A172 (cell line): Measurements from ENCODE around the gene MAP4K1. TPM values are rescaled to one million over a fixed set of nuclear protein-coding genes. Genes with fewer than 3 reads are reported as not detected.
A peak's percentile ranks its signal among the peaks of the same experiment; 100 is the strongest.

Experiments used
- DNase-seq: peaks from one replicate; pipeline ENCODE4 v3.0.0-alpha.2; 2015; ENCODE audit warnings: low spot score
- total RNA-seq: library from RNA; depleted of rRNA; stranded (reverse); fragments of >200 nt; shearing (Covaris generic); gene quantifications from 2 replicates; pipeline ENCODE4 v1.2.3, GENCODE V29; 2014; rRNA removed

Gene MAP4K1
- total RNA-seq: 0.72 and 1.4 TPM in 2 replicates

- no peak for DNase-seq
These were observed at the start of gene MAP4K1 for GRCh38 chr19:38617764-38618589. Gene MAP4K1, minus strand, starts transcription at chr19:38617953. Its CDS starts 58 bp downstream, at chr19:38617895.

- DNase-seq: peak; percentile 86
These were observed 49.1 kb upstream of the MAP4K1 start for GRCh38 chr19:38666663-38667511.

DNA sequence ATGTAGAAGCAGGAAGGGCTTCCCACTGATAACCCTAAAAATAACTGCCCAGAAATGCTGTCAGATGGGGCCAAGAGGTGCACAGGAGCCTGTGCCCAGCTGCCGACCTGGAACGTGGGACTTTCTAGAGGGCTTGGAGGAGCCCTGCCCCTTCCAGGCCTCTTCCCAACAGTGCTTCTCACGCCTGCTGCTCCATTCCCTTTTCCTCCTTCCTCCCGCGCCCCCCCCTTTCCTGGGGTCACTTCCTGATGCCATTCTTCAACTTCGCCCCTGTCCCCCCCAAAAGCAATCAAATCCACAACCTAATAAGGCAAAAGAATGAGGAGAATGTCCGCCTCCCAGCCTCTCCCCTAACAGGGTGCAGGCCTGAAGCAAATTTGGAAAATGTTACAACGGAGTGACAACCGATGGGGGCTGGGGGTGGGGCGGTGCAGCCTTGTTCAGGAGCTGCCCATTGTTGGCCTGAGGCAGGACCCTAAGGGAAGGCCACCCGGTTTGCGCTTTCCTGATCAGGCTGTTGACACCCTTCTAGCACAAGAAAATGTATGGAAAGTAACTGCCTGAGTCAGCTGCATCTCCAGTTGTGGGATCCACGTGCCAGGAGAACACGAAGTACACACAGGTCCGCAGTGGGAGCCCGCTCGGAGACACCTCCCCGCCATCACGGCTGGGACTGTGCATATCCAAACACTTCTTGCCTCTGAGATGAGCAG is 48.4 kb upstream of the MAP4K1 start:
- peak; percentile 92 for DNase-seq

DNA sequence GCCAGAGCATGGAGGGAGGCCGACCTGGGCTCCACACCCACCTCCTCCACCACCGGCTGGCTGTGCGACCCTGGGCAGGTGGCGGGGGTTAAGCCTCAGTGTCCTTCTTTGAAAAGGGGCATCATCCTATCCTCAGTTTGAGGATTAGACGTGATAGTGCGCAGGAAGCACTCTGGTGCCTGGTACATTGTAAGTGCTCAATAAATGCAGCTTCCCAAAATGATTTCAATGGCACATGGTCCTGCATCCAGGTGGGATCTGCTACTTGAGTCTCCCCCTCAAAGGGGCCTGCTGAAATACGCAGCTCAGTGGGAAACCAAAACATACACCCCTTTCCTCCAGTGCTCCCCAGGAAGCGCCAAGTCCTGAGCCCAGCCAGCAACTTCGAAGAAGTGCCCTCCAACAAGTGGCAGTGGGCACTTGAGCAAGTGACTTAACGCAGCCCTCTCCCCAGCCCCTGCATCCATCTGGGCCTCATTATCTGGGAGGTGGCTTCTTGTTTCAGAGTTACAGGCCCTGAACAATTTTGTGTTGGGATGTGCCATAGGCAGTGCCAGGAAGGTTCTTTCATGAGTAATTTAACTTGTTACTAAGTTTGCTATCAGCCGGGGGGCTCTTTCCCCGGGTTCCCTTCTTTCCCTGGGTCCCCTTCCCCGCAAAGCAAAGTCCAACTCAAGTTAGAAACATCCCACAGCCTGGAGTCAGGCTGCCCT is 47.6 kb upstream of the MAP4K1 start:
- DNase-seq: no peak

DNA sequence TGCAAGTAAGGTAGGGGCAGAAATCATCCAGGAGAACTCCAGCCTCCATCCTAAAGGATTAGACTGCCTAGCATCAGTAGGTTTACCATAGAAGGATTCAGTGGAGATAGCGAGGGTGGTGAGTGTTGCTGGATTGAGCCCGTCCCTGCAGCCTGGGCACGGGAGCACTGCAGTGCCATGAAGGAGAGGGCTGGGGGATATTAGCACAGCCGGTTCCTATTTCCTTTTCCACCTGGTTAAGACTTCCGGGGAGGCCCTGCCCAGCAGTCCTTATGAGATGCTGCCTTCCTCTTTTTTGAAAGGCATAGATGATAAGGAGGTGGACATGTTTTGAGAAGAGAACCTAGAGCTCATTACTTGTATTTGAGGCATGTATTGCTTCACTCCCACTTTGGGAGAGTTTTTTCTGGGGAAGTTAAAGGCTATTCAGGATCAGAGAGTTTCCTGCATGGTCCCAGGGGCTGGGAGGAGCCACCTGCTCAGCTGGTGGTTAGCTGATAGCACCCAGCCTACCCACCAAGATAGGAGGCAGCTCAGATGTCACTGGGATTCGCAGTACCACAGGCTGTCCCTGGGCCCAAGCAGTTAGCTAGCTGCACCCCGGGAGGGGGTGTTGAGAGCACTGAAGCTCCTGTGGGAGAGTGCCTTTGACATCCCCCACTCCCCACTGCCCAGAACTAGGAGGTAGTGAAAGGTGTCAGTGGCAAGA is 46.9 kb upstream of the MAP4K1 start:
- DNase-seq: no peak

GRCh38 chr19:38663957-38664502 is 46.3 kb upstream of the MAP4K1 start:
- DNase-seq: no peak

GRCh38 chr19:38663156-38663651 is 45.5 kb upstream of the MAP4K1 start:
- no peak for DNase-seq

- no peak for DNase-seq
These were observed 44.9 kb upstream of the MAP4K1 start for GRCh38 chr19:38662537-38663155.

GRCh38 chr19:38661996-38662395 is 44.2 kb upstream of the MAP4K1 start:
- no peak for DNase-seq

DNA sequence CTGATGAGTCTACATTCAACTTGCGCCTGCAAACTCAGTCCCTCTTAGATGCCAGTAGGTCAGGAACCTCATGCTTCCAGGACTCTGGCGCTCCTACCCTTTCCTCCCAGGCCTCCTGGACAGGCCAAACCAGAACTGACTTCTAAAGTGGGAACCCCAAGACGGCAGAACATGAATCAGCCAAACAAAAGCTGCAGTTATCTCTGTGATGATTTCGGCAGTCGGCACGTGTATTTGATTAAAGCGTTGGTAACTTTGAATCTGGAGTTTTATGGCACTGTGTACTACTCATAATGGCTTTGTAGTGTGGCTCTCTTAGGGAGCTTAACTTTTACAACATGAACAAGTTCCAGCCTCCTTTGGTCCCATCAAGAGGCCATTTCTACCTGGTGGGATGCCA is 43.4 kb upstream of the MAP4K1 start:
- no peak for DNase-seq

DNA sequence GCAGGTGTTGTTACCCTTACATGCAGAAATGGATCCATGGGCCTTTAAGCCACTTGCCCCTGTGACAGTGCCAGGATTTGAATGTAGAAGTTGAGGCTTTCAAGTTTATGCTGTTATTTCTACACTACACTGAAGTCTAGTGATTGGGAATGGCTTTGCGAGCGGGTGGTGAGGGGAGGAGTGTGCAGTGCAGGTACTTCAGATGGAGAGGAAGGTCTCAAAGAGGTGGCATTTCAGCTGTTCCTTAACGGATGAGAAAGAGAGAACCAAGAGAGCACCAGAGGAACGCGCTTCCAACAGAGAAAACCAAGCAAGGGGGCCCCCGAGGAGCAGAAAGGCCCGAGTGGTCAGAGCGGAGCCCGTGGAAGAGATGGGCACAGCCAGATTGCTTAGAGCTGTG is 43.0 kb upstream of the MAP4K1 start:
- no peak for DNase-seq

GRCh38 chr19:38658462-38659306 is 40.9 kb upstream of the MAP4K1 start:
- peak; percentile 99 for DNase-seq

GRCh38 chr19:38657633-38658222 is 40.0 kb upstream of the MAP4K1 start:
- DNase-seq: peak; percentile 83

DNA sequence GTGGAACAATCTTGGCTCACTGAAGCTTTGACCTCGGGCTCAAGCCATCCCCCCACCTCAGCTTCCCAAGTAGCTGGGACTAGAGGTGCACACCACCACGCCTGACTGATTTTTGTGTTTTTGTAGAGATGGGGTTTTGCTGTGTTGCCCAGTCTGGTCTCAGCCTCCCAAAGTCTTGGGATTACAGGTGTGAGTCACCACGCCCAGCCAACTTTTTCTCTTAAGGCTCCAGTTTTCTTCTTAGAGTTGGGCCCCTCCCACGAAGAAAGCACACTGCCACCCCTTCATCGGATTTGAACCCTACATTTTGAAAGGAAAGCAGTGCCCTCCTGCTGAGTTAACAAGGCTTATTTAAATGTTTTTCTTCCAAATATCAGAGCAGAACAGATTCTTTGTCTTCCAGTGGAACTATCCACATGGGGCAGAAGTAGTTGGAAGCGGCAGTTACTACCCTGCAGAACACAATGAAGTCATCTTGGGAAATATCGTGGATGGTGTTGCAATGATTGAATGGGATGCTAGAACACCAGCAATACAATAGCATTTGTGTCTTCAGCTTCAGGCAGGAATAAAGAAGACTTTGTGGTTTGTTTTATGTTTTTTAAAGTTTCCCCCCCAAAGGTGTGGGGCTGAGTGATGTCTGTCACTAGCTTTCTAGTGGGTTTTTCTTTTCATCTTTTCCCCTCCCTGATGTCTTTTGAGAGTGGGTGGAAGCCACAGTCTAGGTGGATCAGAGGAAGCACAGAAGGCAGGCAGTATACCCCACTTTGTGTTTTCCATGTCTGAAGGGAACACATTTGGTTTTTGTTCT is 38.6 kb upstream of the MAP4K1 start:
- DNase-seq: no peak

DNA sequence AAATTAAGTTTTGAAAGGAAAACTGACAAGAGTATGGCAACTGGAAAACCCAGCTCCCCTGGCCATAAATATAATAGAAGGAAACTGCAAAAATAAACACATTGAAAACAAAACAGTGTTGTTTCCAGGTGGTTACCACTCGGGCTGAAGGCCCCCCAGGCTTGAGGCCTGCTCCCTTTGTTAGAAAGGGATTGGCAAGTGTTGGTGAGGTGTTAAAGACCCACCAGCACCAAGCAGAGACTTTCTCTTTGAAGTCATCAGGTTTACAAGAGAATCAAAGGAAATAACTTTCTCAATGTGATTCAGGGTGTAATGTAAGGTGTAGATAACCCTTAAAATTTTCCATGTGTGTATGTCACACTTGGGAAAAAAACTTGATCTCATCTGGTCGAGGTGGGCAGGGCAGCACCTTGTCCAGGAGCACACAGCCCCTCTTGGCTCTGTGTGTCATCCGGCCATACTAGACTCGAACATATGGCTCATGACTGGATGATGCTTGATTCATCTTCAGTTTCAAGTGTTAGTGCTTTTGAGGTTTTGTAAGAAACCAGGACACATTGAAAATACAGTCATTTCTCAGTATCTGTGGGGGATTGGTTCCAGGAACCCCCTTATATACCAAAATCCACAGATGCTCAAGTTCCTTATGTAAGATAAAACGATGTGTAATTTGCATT is 37.5 kb upstream of the MAP4K1 start:
- DNase-seq: no peak

DNA sequence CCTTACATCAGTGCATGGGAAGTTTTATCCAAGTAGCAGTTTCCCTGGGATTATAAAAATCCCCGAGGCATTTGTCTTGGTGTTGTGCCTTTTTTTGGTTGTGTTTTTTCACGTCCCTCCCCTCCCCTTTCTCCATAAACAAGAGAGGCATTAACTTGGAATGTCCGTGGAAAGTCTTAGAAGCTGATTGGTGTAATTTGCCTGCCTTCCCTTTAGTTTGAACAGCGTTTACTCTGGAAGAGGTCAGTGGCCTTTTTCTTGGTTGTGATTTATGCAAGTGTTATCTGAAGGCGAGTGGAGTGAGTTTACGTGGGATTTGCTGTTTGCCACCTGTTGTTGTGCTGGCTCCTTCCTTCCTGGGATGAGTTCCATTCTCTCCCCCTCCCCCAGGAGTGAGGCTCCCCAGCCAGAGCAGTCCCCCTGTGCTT is 36.9 kb upstream of the MAP4K1 start:
- peak; percentile 70 for DNase-seq

DNA sequence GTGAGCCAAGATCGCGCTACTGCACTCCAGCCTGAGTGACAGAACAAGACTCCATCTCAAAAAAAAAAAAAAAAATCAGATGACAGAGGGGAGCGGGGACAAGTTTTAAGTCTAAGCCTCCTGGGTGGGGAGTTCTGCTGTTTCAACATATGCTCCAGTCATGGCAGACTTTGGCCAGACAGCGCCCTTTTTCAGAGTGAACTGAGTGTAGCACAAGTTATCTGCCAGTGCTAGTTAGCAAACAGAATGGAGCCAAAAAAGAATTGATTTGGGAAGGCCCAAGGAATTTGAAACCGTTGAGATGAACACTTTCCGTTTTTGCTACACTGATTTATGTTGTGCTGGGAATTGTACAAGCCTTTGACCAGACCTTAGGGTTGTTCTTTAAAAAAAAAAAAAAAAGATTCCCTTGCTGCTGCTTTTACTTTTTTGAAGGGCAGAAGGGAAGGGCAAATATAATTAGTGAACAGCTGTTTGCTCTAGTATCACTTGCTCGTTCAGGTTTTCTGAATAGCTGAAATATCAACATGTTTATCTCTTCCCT is 35.3 kb upstream of the MAP4K1 start:
- no peak for DNase-seq
